Central memory CD8-positive, alpha-beta T cell (primary cell): ENCODE data around the gene BTBD6.

ENCODE experiments used
- ATAC-seq: fragments of 150-1000 bp; cut with Tn5 transposase; replicated peaks from 2 replicates; pipeline ENCODE4 v1.10.0; 2022; ENCODE audit warnings: mild to moderate bottlenecking, moderate FRiP score, moderate number of reproducible peaks; ENCODE audit not compliant: poor library complexity, severe bottlenecking; ENCODE audit errors: extremely low read depth
- DNase-seq, 2 donors: peaks; one replicate each; pipeline ENCODE4 v3.0.0; 2021; ENCODE audit warnings: low spot score in 2 of 2
- H3K27ac Mint-ChIP-seq: one replicate; pipeline ENCODE4 v1.8.0; 2022; ENCODE audit warnings: low read depth, mild to moderate bottlenecking, moderate library complexity, mixed read lengths
- H3K27me3 Mint-ChIP-seq: one replicate; pipeline ENCODE4 v1.8.0; 2022; ENCODE audit warnings: mixed read lengths
- H3K36me3 Mint-ChIP-seq: one replicate; pipeline ENCODE4 v1.8.0; 2022; ENCODE audit warnings: mild to moderate bottlenecking, moderate library complexity, mixed read lengths; ENCODE audit not compliant: insufficient read depth
- H3K4me1 Mint-ChIP-seq: one replicate; pipeline ENCODE4 v1.8.0; 2022; ENCODE audit warnings: mixed read lengths
- H3K4me3 Mint-ChIP-seq: one replicate; pipeline ENCODE4 v1.8.0; 2022; ENCODE audit warnings: mild to moderate bottlenecking, moderate library complexity, mixed read lengths
- H3K9me3 Mint-ChIP-seq: one replicate; pipeline ENCODE4 v1.8.0; 2022; ENCODE audit warnings: mixed read lengths

The BTBD6 gene

DNA sequence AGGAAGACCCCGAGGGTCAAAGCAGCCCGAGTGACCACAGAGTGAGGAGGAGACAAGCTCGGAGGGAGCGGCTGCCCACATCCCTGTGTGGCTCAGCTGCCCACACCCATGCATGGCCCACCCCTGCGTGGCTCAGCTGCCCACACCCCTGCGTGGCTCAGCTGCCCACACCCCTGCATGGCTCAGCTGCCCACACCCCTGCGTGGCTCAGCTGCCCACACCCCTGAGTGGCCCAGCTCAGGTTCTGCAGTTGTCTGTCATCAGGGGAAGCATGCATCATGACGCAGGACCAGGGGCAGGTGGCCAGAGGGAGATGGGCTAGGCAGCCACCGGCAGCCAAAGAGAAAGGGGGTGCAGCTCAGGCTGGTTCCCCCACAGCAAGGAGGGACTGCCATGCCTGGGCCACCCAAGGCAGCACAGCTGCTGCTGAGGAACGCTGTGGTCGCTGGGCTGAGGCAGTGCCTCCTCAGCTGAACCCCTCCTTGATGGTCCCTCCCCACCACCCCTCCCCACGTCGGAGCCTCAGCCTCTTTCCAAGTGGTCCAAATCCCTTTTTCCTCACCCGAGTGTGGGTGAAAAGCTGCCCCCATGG is 33.9 kb upstream of the BTBD6 start:
- Mint-ChIP-seq H3K4me1 (peaks cover 14% of the 10 kb centered on the region), H3K36me3 (peaks cover 12% of the 10 kb centered on the region), H3K9me3 (no peaks in the 10 kb centered on the region), H3K27ac (no peak overlapping the region), H3K27me3 (no peaks in the 10 kb centered on the region), H3K4me3 (no peak overlapping the region)
- DNase-seq (no peak), ATAC-seq (no peak)

DNA sequence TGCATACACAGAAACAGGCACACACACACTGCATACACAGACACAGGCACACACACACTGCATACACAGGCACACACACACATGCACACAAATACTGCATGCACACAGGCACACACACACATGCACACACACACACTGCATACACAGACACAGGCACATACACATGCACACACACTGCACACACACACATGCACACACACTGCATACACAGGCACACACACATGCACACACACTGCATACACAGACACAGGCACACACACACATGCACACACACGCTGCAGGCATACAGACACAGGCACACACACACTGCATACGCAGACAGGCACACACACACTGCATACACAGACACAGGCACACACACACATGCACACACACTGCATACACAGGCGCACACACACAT is 32.7 kb upstream of the BTBD6 start:
- Mint-ChIP-seq H3K4me1 (peaks cover 14% of the 10 kb centered on the region), H3K9me3 (no peaks in the 10 kb centered on the region), H3K36me3 (peaks cover 14% of the 10 kb centered on the region), H3K27me3 (no peaks in the 10 kb centered on the region), H3K27ac (no peak overlapping the region), H3K4me3 (no peak overlapping the region)
- DNase-seq (no peak), ATAC-seq (no peak)

DNA sequence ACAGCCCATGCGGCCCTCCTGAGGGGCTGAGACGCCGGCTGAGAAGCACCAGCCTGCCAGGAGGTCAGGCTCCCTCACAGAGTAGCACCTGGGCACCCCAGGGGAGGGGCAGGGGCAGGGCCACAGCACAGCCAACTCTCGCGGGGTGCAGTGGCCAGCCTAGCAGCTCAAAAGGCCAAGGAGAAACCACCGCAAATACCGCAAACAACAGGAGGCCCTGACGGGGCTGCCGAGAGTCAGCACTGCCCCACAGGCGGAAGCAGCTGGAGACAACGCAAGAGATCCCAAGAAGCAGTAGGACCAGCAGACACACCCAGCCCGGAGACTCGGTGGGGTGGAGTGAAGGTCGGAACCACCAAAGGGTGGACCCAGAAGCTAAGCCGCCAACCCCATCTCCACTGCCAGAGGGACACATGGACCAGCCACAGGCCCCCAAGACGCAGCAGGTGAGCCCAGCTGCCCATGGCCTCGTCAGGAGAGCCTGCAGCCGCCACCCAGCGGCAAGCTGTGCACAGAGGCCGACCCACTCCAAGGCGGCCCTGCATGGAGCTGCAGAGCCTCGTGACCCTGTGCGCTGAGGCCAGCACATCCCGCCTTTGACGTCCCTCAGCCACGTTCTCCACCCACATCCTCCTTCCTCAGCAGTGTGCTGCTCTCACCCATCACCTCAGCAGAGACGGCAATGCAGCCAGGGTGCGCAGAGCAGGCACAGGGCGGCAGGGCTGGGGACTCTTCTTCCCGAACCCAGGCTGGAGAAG is 31.7 kb upstream of the BTBD6 start:
- H3K4me3 Mint-ChIP-seq: no peak overlapping the region
- no peak for DNase-seq
- no peaks in the 10 kb centered on the region for H3K27me3 Mint-ChIP-seq
- peaks cover 18% of the 10 kb centered on the region for H3K36me3 Mint-ChIP-seq
- peaks cover 14% of the 10 kb centered on the region for H3K4me1 Mint-ChIP-seq
- no peaks in the 10 kb centered on the region for H3K9me3 Mint-ChIP-seq
- H3K27ac Mint-ChIP-seq: no peak overlapping the region
- ATAC-seq: no peak

DNA sequence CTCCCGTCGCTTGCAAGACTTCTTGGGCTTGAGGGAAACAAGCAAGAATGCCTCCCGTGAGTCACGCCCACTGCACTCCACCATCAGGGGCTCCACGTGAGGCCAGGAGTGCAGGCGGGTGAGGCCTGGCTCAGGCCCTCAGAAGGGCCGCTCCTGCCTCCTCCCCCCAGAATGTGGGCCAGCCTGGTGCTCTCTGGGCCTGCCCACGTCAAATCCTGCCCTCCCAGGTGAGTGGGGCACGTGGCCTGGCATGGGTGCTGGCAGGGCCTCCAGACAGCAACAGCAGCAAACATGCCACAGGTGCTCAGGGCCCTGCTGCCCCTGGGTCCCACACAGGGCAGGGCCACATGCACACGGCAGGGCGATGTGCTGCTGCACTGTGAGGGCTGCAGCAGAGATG is 30.6 kb upstream of the BTBD6 start:
- Mint-ChIP-seq H3K4me3 (no peak overlapping the region), H3K4me1 (peaks cover 14% of the 10 kb centered on the region), H3K27ac (no peak overlapping the region), H3K9me3 (no peaks in the 10 kb centered on the region), H3K36me3 (peaks cover 20% of the 10 kb centered on the region), H3K27me3 (no peaks in the 10 kb centered on the region)
- DNase-seq: no peak
- ATAC-seq: no peak

DNA sequence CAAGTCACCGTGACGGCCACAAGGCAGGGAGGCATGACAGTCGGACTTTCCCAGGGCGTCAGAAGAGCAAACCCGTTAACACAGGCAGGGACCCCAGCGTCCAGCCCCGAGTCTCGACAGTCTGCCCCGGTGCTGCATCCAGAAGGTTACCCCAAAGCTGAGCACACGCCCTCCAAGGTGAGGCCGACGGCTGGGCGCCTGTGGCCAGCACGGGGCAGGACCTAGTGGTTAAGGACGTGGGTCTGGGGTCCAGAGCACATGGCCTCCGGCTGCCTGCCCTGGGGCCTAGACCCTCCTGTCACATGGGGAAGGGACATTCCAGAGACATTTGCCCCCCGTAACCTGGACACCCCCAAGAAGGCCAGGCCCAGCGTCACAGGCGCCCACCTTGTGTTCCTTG is 29.7 kb upstream of the BTBD6 start:
- Mint-ChIP-seq H3K36me3 (peaks cover 22% of the 10 kb centered on the region), H3K4me3 (no peak overlapping the region)
- no peak for ATAC-seq

DNA sequence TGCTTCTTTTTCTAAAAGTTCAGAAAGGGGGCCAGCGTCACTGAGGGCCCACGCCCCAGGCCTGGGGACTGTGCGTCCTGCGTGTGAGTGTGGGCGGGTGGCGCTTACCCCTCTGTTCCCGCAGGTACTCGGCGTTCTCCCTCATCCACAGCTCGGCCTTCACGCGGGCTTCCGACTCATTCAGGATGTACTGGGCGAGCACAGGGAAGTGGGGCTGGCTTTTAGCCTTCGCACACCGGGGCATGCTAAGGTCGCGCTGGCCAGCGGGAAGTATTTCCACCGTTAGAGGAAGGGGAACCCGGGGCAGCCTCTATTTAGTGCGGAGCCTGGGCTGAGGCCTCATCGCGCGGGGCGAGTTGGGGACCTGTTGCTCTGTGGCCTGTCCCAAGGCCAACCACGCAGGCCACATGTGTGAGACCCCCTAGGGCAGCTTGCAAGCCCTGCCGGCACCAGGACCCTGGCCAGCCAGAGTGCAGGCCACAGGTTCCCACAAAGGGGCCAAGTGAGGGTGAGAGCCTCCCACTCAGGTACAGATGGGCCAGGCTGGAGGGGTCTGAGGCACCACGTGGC is 29.2 kb upstream of the BTBD6 start:
- DNase-seq (no peak), ATAC-seq (no peak)
- Mint-ChIP-seq H3K36me3 (peaks cover 22% of the 10 kb centered on the region), H3K9me3 (no peaks in the 10 kb centered on the region), H3K4me3 (no peak overlapping the region), H3K4me1 (peaks cover 14% of the 10 kb centered on the region), H3K27me3 (no peaks in the 10 kb centered on the region), H3K27ac (no peak overlapping the region)

More for the DNA sequence above, 29.7 kb upstream of the BTBD6 start:
- no peak for DNase-seq
- peaks cover 14% of the 10 kb centered on the region for H3K4me1 Mint-ChIP-seq
- H3K27me3 Mint-ChIP-seq: no peaks in the 10 kb centered on the region
- no peak overlapping the region for H3K27ac Mint-ChIP-seq
- H3K9me3 Mint-ChIP-seq: no peaks in the 10 kb centered on the region

DNA sequence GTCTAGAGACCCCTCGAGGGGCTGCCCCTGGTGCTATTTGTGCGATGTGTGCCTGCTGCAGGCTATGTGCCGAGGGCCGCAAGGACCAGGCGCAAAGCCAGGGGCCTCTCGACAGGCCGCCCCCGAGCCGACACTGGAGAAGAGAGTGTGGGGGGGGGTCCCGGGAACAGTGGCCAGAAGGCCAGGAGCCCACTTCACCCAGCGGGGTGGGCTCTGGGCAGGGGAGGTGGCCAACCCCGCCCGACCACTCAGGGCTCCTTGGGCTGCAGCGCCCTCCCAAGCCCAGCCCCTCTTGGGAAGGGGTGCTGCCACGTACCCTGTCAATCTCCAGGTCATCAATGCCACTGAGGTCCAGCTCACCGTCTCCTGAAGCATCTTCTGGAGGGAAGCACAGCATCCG is 28.6 kb upstream of the BTBD6 start:
- Mint-ChIP-seq H3K4me1 (peaks cover 14% of the 10 kb centered on the region), H3K27me3 (no peaks in the 10 kb centered on the region), H3K27ac (no peak overlapping the region), H3K36me3 (peaks cover 22% of the 10 kb centered on the region), H3K4me3 (no peak overlapping the region), H3K9me3 (no peaks in the 10 kb centered on the region)
- DNase-seq (no peak), ATAC-seq (no peak)

DNA sequence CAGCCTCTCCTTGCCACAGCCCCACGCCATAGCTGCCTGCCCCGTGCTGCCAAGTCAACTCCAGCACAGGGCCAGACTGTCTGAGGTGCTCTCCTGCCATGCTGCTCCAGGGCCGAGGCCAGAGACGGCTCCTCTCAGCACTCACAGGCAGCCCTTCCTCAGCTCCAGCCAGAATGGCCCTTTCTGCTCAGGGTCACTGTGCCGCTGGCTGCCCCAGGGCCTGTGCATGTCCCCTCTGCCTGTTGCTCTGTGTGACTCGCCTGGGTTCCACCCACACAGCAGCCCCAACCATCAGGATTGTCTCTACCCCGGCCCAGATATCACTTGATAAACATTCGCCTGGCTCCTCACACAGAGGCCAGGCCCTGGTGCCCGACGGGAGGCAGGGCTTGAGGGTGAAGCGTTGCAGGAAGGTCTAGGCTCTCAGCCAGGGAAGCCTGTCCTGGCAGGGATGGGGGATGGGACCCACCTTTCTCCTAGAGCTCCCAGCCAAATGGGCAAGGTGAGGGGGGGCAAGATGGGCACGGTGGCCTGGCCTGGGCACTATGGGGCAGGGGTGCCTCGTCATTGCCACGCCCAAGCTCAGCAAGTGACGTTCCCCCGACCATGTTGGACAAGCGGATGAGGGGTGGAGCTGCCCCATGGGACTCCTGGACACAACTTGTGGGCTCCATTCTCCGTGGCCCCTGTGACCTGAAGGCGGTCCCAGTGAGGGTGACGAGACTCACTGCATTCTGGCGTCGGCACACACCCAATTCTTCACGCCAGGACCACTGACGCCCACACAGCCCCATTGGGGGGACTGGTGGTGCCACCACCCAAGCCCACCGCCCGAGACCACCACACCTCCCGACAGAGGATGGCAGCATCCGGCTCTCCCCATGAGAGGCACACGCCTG is 27.4 kb upstream of the BTBD6 start:
- Mint-ChIP-seq H3K27ac (peak overlapping the region; percentile 35), H3K4me1 (peaks cover 2% of the 10 kb centered on the region), H3K27me3 (no peaks in the 10 kb centered on the region), H3K4me3 (no peak overlapping the region), H3K36me3 (peaks cover 21% of the 10 kb centered on the region), H3K9me3 (no peaks in the 10 kb centered on the region)
- ATAC-seq: no peak
- no peak for DNase-seq

DNA sequence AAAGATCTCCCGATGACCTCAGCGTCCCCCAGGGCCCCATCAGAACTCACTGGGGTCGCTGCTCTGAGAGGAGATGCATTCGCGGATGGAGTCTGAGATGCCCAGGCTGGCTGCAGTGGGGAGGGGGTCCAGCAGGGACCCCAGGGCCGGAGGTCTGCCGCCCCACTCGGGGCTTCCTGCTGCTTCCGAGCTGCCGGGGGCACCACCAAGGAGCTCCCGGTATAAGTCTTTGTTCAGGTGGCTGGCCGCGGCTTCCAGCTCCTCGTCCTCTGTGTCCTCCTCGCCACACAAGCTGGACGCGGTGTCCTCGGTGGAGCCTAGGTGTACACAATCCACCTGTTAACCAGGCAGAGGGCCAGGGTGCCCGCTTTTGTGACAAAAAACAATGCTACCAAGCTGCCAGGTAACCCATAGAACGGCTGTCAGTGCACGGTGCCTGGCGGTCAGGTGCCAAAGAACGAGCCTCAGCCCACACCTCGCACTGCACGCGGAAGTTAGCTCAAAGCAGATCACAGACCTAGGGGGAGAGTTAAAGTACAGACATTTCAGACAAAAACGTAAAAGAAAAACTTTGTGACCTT is 26.6 kb upstream of the BTBD6 start:
- no peaks in the 10 kb centered on the region for H3K4me1 Mint-ChIP-seq
- no peak overlapping the region for H3K27ac Mint-ChIP-seq
- no peak for ATAC-seq
- DNase-seq: no peak
- H3K27me3 Mint-ChIP-seq: no peaks in the 10 kb centered on the region
- no peaks in the 10 kb centered on the region for H3K9me3 Mint-ChIP-seq
- peaks cover 18% of the 10 kb centered on the region for H3K36me3 Mint-ChIP-seq
- no peak overlapping the region for H3K4me3 Mint-ChIP-seq

DNA sequence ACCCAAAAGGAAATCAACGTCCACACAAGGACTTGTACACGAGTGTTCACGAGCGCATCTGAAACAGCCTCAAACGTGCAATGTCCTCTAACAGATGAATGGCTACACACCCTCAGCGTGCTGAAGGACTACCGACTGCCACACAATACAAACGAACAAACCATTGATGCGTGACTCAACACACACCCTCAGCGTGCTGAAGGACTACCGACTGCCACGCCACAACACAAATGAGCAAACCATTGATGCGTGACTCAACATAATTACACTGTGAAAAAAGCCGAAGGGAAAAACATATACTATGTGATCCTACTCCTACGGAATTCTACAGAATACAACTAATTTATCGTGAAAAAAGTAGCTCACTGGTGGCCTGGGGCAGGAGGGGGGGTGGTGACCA is 25.1 kb upstream of the BTBD6 start:
- Mint-ChIP-seq H3K36me3 (peaks cover 14% of the 10 kb centered on the region), H3K4me3 (no peak overlapping the region), H3K27me3 (no peaks in the 10 kb centered on the region), H3K4me1 (no peaks in the 10 kb centered on the region), H3K27ac (no peak overlapping the region), H3K9me3 (no peaks in the 10 kb centered on the region)
- DNase-seq (no peak), ATAC-seq (no peak)

DNA sequence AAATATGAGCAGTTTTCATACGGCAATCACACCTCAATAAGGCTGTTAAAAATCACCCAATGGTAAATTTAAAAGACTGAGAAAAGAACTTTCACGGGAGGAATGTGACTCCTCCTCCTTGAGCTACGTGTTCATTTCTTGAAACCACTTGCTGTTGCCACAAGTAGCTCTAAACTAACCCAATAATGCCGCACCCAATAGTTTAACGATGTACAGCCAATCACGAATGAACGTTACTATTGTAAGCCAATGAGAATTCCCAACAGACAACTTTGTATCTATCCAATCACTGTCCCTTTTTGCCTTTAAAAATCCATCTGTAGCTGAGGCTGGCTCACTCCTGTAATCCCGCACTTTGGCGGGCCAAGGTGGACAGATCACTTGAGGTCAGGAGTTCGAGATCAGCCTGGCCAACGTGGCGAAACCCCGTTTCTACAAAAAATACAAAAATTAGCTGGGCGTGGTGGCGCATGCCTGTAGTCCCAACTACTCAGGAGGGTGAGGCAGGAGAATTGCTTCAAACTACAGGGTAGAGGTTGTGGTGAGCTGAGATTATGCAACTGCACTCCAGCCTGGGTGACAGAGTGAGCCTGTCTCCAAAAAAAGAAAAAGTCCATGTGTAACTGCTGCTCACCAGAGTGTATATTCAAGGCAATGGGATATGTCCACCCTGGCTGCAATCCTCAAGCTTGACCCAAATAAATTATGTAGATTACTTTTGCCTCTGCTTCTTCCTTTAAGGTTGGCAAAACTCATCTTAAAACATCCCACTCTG is 24.4 kb upstream of the BTBD6 start:
- H3K4me1 Mint-ChIP-seq: no peaks in the 10 kb centered on the region
- H3K27ac Mint-ChIP-seq: no peak overlapping the region
- DNase-seq (no peak), ATAC-seq (no peak)
- H3K36me3 Mint-ChIP-seq: peaks cover 14% of the 10 kb centered on the region
- H3K9me3 Mint-ChIP-seq: no peaks in the 10 kb centered on the region
- no peak overlapping the region for H3K4me3 Mint-ChIP-seq
- no peaks in the 10 kb centered on the region for H3K27me3 Mint-ChIP-seq
